Large intestine (tissue), 12 donors: ENCODE results near the gene RAVER2. TPM values are rescaled to one million over a fixed set of nuclear protein-coding genes. Genes with fewer than 3 reads are reported as not detected.
"Not testable (repeated sequence)": the region's sequence is repeated elsewhere in the genome, so short reads cannot be mapped to it uniquely, and the experiment has no call there.

Experiments used
- DNase-seq, 2 donors: peaks; one replicate each; pipeline versions ENCODE4 v3.0.0 to v3.0.0-alpha.2; 2013
- H3K27ac ChIP-seq: one replicate; pipeline ENCODE4 v1.5.1; 2013; ENCODE audit warnings: low read length
- H3K27me3 ChIP-seq: 2 replicates; pipeline ENCODE4 v1.6.1; 2013; ENCODE audit warnings: low read length; ENCODE audit not compliant: control insufficient read depth, insufficient read depth
- H3K36me3 ChIP-seq: 2 replicates; pipeline ENCODE4 v1.6.1; 2013; ENCODE audit warnings: low read length; ENCODE audit not compliant: control insufficient read depth, insufficient read depth
- H3K4me1 ChIP-seq: one replicate; pipeline ENCODE4 v1.6.1; 2013; ENCODE audit warnings: low read length; ENCODE audit not compliant: control insufficient read depth, insufficient read depth
- H3K4me3 ChIP-seq: one replicate; pipeline ENCODE4 v1.5.1; 2013; ENCODE audit warnings: low read length
- H3K9me3 ChIP-seq: one replicate; pipeline ENCODE4 v1.6.1; 2013; ENCODE audit warnings: mild to moderate bottlenecking, low read depth, low read length, moderate library complexity; ENCODE audit not compliant: control insufficient read depth
- WGBS: methylation state at CpG from one replicate; pipeline ENCODE4 v1.1.5; 2013; ENCODE audit warnings: low lambda C conversion rate; ENCODE audit not compliant: insufficient coverage; 5-methylcytosine and 5-hydroxymethylcytosine counted together
- long read RNA-seq, 11 donors: transcript quantifications; one replicate each; lab custom pipeline, GENCODE V29; 2026
- polyA plus RNA-seq: library from polyadenylated mRNA; unstranded; fragments of 120-200 nt; gene quantifications from one replicate; pipeline ENCODE4 v1.2.1, GENCODE V29; 2013

RAVER2 gene
- 41.7 TPM for polyA plus RNA-seq
- long read RNA-seq, donor 1, full-length matches to known transcripts: 3 of 3 reads
- long read RNA-seq, donor 1, partial matches to known transcripts: 0 of 3 reads
- long read RNA-seq, donor 1, other reads (novel, unspliced or antisense): 0 of 3 reads
- long read RNA-seq, donor 2, full-length matches to known transcripts: 2 of 71 reads
- long read RNA-seq, donor 2, partial matches to known transcripts: 69 of 71 reads
- long read RNA-seq, donor 2, other reads (novel, unspliced or antisense): 0 of 71 reads
- long read RNA-seq, donor 3: 0 reads
- long read RNA-seq, donor 4: 0 reads
- long read RNA-seq, donor 5, full-length matches to known transcripts: 3 of 3 reads
- long read RNA-seq, donor 5, partial matches to known transcripts: 0 of 3 reads
- long read RNA-seq, donor 5, other reads (novel, unspliced or antisense): 0 of 3 reads
- long read RNA-seq, donor 6, full-length matches to known transcripts: 2 of 2 reads
- long read RNA-seq, donor 6, partial matches to known transcripts: 0 of 2 reads
- long read RNA-seq, donor 6, other reads (novel, unspliced or antisense): 0 of 2 reads
- long read RNA-seq, donor 7, full-length matches to known transcripts: 4 of 9 reads
- long read RNA-seq, donor 7, partial matches to known transcripts: 5 of 9 reads
- long read RNA-seq, donor 7, other reads (novel, unspliced or antisense): 0 of 9 reads
- long read RNA-seq, donor 8, full-length matches to known transcripts: 6 of 17 reads
- long read RNA-seq, donor 8, partial matches to known transcripts: 11 of 17 reads
- long read RNA-seq, donor 8, other reads (novel, unspliced or antisense): 0 of 17 reads
- long read RNA-seq, donor 9, full-length matches to known transcripts: 5 of 27 reads
- long read RNA-seq, donor 9, partial matches to known transcripts: 22 of 27 reads
- long read RNA-seq, donor 9, other reads (novel, unspliced or antisense): 0 of 27 reads
- long read RNA-seq, donor 10, full-length matches to known transcripts: 10 of 10 reads
- long read RNA-seq, donor 10, partial matches to known transcripts: 0 of 10 reads
- long read RNA-seq, donor 10, other reads (novel, unspliced or antisense): 0 of 10 reads
- long read RNA-seq, donor 11, full-length matches to known transcripts: 10 of 10 reads
- long read RNA-seq, donor 11, partial matches to known transcripts: 0 of 10 reads
- long read RNA-seq, donor 11, other reads (novel, unspliced or antisense): 0 of 10 reads

- no peaks in the 10 kb centered on the region for H3K36me3 ChIP-seq
- no CpG with 5 or more reads among the region's 76 CpGs for WGBS
- no peaks in the 10 kb centered on the region for H3K27me3 ChIP-seq
- peak within 1 kb of the TSS; percentile 96 for H3K4me3 ChIP-seq
- no peaks in the 10 kb centered on the region for H3K9me3 ChIP-seq
- peak; percentile 78 to 93 for DNase-seq
- H3K27ac ChIP-seq: peak within 1 kb of the TSS; percentile 98
- peaks cover 7% of the 10 kb centered on the region for H3K4me1 ChIP-seq
Observed at GRCh38 chr1:64744492-64745180, at the start of gene RAVER2. Gene RAVER2, plus strand, starts transcription at chr1:64745075. Its CDS starts 98 bp downstream, at chr1:64745173.

- Histone ChIP-seq H3K4me1 (no peaks in the 10 kb centered on the region), H3K36me3 (peaks cover under 1% of the 10 kb centered on the region), H3K4me3 (no peak overlapping the region), H3K9me3 (no peaks in the 10 kb centered on the region), H3K27ac (no peak overlapping the region), H3K27me3 (no peaks in the 10 kb centered on the region)
- no peak for DNase-seq
- WGBS: 100% methylated on average over 1 of the region's 3 CpGs
Observed at GRCh38 chr1:64696879-64697278, 48.0 kb upstream of the RAVER2 start.

GRCh38 chr1:64699327-64699726 lies 45.5 kb upstream of the RAVER2 start:
- Histone ChIP-seq H3K36me3 (no peaks in the 10 kb centered on the region), H3K9me3 (no peaks in the 10 kb centered on the region), H3K4me3 (no peak overlapping the region), H3K27me3 (no peaks in the 10 kb centered on the region), H3K27ac (no peak overlapping the region), H3K4me1 (no peaks in the 10 kb centered on the region)
- WGBS: 90% methylated on average over 2 of the region's 8 CpGs
- DNase-seq: no peak

- no CpG with 5 or more reads among the region's 5 CpGs for WGBS
- H3K4me3 ChIP-seq: no peak overlapping the region
- H3K9me3 ChIP-seq: no peaks in the 10 kb centered on the region
- no peaks in the 10 kb centered on the region for H3K27me3 ChIP-seq
- no peak for DNase-seq
- no peak overlapping the region for H3K27ac ChIP-seq
- H3K4me1 ChIP-seq: no peaks in the 10 kb centered on the region
- no peaks in the 10 kb centered on the region for H3K36me3 ChIP-seq
Observed at GRCh38 chr1:64701071-64701470, 43.8 kb upstream of the RAVER2 start.

- DNase-seq: no peak
- no peaks in the 10 kb centered on the region for H3K27me3 ChIP-seq
- H3K27ac ChIP-seq: no peak overlapping the region
- H3K36me3 ChIP-seq: no peaks in the 10 kb centered on the region
- H3K4me3 ChIP-seq: no peak overlapping the region
- no CpG with 5 or more reads among the region's 2 CpGs for WGBS
- H3K4me1 ChIP-seq: no peaks in the 10 kb centered on the region
- no peaks in the 10 kb centered on the region for H3K9me3 ChIP-seq
Observed at GRCh38 chr1:64701886-64702285, 43.0 kb upstream of the RAVER2 start.

- not testable (repeated sequence) for H3K27ac ChIP-seq, H3K4me3 ChIP-seq, H3K9me3 ChIP-seq, H3K27me3 ChIP-seq, H3K36me3 ChIP-seq, DNase-seq, H3K4me1 ChIP-seq
- WGBS: 80% methylated on average over 2 of the region's 3 CpGs
Observed at GRCh38 chr1:64702670-64703069, 42.2 kb upstream of the RAVER2 start.

GRCh38 chr1:64703600-64703999 lies 41.3 kb upstream of the RAVER2 start:
- no peak overlapping the region for H3K4me3 ChIP-seq
- WGBS: no CpG with 5 or more reads among the region's 2 CpGs
- DNase-seq: no peak
- H3K27ac ChIP-seq: no peak overlapping the region
- no peaks in the 10 kb centered on the region for H3K4me1 ChIP-seq
- no peaks in the 10 kb centered on the region for H3K27me3 ChIP-seq
- no peaks in the 10 kb centered on the region for H3K9me3 ChIP-seq
- no peaks in the 10 kb centered on the region for H3K36me3 ChIP-seq

- H3K36me3 ChIP-seq: no peaks in the 10 kb centered on the region
- H3K4me1 ChIP-seq: no peaks in the 10 kb centered on the region
- no peak overlapping the region for H3K4me3 ChIP-seq
- 80% methylated on average over 1 of the region's 1 CpG for WGBS
- DNase-seq: no peak
- no peak overlapping the region for H3K27ac ChIP-seq
- no peaks in the 10 kb centered on the region for H3K9me3 ChIP-seq
- no peaks in the 10 kb centered on the region for H3K27me3 ChIP-seq
Observed at GRCh38 chr1:64705591-64705990, 39.3 kb upstream of the RAVER2 start.

- Histone ChIP-seq H3K9me3 (no peaks in the 10 kb centered on the region), H3K36me3 (no peaks in the 10 kb centered on the region), H3K4me3 (no peak overlapping the region), H3K4me1 (no peaks in the 10 kb centered on the region), H3K27ac (no peak overlapping the region), H3K27me3 (no peaks in the 10 kb centered on the region)
- DNase-seq: no peak
- WGBS: no CpG with 5 or more reads among the region's 1 CpG
Observed at GRCh38 chr1:64711266-64711665, 33.6 kb upstream of the RAVER2 start.
